CD4-positive, alpha-beta T cell treated with Interleukin-4 for 4 hours (primary cell): ENCODE results near the gene CGREF1.
"Not testable (repeated sequence)": the region's sequence is repeated elsewhere in the genome, so short reads cannot be mapped to it uniquely, and the experiment has no call there.

Experiments
- DNase-seq: peaks from one replicate; pipeline ENCODE4 v3.0.0-alpha.2; 2020

CGREF1 gene

DNA sequence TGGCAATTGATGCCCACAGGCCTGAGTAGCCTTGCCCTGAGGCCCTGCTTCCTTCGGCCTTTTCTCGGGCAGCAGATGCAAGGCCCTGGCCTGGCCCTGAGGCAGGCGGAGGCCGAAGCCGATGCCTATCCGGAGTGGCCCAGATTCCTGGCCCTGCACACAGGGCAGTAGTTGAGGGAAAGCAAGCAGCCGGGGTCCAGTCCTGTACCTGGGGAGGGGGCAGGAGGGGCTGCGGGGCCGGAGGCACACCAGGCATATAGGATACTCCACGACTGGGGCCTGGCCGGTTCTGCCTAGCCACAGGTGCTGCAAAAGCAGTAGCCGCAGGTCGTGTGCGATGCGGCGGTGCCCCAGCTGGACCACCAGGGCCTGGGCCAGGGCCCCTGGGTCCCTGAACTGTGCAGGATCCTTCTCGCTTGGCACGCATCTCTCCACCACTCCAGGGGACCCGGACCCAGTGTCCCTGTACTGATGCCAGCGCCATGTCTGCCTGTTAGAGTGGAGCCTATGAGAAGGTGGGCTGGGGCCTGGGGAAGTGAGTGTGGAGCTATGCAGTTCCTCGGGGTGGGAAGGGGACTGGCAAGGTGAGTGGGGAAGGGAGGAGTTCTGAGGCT, 18.5 kb upstream of the CGREF1 start:
- DNase-seq = no peak

DNA sequence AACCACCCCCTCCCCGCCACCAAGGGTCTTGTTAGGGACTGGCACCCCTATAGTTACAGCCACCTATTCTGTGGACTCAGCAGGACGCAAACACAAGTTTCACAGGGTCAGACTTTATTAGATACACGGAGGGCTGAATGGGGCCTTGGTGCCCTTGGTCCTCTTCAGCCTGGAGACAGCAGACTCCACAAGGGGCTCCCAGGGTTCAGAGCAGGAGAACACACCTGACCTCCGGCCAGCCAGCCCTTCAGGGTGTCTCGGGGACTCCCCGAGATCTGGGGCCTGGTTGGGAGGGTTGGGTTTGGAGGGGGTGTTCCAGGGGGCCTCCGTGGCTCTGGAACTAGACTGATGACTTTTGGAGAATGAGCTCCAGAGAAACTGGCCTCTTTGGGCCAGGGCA, 17.8 kb upstream of the CGREF1 start:
- no peak for DNase-seq

DNA sequence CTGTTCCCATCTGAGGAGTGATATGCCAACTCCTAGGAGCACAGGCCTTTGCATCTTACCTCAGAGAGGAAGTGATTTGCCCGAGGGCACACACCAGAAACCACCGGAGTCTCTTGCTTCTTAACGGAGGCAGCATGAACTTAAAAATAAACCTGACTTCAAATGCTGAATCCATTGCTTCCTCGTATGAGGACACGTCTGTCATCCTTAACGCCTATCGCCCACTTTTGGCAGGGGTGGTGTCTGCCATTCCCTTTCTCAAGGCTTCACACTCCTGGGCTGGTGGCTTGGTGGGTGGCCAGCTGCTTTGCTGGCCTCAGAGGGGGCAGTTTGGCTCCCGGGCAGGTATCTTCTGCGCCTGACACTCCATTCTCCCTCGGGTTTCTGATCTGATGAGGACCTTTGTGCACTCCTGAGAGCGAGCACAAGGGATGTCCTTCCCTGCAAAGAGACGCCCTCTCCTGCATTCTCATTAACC, 16.6 kb upstream of the CGREF1 start:
- no peak for DNase-seq

DNA sequence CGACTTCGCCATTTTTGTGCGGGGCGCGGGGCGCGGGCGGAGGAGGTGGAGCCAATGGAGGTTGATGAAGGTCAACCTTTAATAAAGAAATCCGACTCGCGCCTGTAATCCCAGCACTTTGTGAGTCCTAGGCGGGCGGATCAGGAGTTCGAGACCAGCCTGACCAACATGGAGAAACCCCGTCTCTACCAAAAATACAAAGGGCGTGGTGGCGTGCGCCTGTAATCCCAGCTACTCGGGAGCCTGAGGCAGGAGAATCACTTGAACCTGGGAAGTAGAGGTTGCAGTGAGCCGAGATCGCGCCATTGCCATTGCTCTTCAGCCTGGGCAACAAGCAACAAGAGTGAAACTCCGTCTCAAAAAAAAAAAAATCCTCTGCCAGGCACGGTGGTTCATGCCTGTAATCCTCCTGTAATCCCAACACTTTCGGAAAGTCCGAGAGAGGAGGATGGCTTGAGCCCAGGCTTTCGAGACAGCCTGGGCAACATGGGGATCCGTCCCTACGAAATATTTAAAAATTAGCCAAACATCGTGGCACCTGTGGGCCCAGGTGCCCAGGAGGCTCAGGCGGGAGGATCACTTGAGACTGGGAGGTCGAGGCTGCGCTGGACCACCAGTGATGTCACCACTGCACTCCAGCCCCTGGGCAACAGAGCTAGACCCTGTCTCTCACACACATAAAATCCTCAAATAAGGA, 16.0 kb upstream of the CGREF1 start:
- DNase-seq = no peak

DNA sequence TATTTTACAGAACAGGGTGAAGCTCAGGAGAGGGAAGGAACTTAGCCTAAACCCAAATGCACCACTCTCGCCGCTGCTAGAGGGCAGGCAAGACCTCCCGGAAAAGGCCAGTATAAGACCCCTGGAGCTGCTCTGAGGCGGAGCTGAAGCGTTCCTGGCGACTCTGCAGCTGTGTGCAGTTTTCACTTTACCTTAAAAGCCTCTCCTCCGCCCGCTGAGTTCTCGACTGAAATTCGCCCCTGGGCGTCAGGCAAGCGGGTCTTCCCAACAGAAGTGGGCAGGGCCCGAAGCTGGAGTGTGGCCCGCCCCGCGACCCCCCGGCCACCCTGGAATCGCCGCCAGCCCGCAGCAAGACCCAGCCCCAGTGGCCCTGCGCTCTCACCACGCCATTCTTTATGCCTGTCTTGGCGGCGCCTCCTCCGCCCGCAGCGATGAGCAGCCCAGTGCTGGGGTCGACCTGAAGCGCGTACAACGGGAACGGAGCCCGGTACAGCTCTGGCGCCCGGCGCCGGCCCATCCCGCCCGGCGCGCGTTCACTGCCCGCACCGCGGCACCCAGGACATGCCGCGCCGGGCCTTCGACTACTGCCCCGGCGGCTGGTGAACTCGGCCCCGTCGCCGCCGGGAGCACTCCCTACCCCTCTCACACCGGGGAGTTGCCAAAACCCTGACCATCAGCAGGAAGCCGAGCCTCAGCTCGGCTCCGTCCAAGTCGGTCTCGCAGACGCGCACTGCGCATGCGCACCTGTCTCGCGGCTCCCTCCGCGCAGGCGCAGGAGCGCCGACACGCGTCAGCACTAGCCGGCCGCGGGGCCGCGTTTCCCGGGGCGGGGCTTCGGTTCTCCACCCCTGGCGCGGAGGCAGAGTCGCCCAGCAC, 15.2 kb upstream of the CGREF1 start, which contains the start of gene PREB:
PREB (minus strand) TSS at position 732 of the 876 bp plus-strand sequence; CDS start at position 517, 215 bp downstream.
- peak; percentile 96 for DNase-seq

DNA sequence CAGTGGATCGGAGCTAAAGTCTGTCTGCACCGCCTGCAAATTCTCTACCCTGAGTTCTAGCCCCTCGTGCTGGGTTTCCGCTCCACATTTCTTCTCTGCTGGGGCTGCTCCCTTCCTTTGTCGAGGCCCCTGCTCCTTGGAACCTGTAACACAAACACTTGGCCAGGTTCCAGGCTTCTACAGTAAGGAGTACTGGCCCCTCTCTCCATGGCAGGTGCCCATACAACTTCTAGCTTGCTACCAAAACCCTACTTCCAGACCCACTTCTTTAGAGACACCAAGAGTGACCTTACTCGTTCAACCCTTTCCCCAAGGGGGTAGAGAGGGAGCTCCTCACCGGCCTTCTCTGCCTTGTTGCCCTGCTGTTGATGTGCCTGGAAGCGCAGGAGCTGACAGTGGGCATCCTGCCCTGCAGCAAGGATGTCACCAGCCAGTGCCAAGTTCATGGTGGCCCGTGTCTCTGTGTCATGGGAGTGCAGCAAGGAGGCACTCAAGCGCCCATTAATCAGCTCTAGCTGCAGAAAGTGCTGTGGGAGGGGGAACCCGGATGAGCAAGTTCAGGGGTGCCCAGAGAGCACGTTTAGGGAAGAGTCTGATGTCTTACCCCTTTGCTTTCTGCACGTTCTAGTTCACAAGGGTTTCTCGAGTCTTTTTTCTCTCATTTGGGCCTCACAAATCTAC, 14.4 kb upstream of the CGREF1 start:
- DNase-seq = peak; percentile 3

DNA sequence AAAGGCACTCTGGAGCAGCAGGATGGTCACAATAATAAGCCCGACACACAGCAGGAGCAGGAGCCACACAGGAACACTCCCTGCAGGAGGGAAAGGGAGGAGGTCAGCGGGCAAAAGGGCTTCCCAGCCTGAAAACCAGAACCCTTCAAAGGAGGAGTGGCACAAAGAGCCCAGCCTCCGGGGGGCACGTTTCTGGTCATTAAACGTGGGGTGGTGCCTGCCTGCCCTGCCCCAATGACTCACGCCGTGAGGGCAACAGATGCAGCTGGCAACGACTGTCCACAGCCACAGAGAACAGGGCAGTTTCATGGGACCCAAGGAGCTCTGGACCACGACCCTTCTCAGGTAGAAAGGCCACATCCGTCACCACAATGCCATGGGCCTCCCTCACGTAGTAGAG, 12.5 kb upstream of the CGREF1 start:
- no peak for DNase-seq

DNA sequence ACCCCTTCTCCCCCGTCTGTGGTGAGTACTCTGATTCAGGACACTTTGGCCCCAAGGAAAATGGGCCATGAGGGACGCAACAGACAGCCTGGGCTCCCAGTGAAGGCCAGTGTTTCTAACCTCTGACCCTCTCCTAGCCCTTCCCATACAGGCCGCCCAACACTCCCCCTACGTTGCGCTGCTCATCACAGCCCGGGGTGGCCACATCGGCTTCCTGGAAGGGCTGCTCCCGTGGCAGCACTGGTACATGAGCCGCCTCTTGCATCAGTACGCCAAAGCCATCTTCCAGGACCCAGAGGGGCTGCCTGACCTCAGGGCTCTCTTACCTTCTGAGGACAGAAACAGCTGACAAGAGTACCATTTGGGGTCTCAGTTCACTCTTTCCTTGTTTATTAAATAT, 11.5 kb upstream of the CGREF1 start:
- DNase-seq = no peak

DNA sequence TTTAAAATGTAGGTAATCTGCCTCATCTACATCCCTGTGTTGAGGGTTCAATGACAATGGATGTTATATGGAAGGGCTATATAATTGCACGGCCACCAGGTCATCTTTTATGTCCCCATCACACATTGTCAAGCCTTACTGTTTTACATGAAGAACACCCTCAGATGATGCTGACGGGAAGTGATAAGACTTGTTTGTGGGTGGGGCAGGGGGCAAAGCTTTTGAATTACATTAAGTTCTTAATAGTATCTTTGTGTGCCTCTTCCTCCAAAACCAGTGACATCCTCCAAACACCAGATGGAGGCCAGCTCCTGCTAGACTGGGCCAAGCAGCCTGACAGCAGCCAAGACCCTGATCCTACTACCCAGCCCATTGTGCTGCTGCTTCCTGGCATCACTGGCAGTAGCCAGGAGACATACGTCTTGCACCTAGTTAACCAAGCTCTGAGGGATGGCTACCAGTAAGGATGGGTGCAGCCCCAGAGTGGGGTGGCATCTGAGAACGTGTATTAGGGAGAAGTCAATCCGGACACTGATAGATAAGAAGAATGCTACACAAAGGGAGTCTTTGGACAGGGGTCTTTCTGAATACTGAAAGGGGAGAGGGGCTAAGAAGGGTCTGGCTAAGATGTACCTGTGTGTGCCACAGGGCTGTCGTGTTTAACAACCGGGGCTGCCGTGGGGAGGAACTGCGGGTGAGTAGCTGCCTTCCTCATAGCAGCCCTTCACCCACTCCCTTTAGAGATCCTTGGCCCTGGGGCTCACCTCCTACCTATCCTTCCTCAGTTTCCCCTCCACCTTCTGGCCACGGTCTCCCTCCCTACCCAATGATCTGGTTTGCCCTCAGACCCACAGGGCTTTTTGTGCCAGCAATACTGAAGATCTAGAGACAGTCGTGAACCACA, 10.0 kb upstream of the CGREF1 start:
- no peak for DNase-seq

DNA sequence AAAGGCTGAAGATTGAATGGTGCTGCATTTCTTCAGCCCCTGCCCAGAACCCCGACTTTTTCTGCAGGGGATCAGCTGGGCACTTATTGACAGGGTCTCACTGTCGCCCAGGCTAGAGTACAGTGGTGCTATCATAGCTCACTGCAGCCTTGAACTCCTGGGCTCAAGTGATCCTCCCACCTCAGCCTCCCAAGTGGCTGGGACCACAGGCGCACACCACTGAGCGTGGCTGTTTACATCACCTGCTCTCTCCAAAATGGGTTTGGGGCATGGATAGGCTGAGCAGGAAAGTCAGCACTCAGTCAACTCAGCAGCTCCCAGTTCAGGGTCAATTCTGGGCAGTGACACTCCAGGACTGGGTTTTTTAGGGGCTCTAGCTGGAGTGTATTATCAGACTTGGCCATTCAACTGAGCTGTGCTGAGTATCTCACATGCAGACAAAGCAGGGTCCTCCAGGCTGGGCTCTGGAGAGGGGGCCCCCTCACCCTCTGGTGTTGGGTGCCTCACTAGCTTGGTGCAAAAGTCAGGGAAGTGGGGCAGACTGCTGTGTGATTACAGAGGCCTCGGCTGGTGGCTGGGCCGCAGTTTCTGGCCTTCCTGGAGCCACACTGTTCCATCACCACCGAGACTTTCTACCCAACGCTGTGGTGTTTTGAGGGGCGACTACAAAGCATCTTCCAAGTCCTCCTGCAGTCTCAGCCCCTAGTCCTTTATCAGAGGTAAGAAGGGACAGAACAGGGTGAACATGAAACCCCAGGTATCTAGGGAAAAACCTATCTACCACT, 9.1 kb upstream of the CGREF1 start:
- no peak for DNase-seq

DNA sequence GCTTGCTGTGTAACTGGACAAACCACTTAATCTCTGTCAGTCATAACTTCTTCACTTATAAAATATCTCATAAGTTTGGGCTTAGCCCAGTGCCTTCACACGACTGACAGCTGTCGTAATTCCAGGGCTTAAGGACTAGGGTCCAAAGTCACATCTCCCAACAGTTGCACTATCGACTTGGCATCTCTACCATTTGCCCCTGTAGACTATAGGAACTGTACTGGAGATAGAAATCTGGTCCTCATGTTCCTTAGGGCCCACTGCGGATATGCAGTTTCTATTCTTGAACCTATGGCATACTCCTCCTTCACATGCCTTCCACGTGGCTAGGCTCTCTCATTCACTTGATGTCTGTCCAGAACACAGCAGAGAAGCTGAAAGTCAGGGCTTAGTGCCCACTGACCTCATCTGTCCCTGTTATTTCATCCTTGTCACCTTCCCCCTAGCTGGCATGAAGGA, 7.4 kb upstream of the CGREF1 start:
- DNase-seq = no peak

DNA sequence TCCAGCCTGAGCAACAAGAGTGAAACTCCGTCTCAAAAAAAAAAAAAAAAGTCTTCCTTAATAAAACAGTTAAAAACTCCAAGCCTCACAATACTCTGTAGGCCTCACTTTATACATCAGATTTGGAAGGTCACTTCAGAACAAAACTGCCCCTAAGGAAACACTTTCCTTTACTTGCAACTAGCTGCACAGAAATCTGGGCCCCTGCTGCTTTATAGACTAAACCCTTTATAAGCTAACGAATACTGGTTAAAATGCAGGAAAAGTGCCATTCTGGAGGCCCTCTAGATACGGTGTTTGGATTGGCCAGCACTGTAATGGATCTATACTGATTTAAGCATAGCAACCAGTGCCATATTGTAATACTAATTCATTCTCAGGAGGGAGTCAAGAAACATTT, 6.2 kb upstream of the CGREF1 start:
- no peak for DNase-seq

DNA sequence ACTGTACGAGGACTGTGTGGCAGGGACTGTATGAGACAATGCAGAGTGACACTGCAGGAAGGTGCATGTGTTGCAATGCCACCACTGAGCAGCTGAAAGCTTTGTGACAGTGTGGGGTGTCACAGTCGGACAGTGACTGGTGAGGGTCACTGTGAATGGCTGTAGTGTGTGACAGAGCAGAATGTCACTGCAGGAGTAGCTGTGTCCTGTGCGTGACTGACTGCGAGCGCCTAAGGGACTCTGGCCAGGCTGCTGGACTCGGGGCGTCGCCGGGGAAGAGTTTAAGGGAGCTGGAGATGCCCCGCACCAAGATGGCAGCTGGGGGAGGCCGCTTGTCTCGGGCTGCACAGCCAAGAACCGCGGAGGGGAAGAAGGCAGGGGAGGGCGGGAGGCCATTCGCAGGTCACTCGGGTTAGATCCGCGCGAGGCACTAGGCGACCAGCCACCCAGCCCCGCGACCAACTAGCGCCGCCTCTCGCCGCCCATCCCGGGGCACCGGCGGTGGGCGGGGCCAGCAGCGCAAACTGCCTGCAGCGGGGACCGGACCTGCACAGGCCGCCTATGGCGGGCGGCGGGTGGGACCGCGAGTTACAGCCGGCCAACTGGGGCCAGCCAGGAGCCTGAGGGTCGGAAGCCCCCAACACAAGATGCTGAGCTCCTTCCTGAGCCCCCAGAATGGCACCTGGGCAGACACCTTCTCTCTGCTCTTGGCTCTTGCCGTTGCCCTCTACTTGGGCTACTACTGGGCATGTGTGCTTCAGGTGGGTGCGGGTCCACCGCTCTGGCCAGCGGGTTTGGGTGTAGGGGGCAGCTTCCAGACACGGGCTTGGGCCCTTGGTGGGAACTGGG, 4.6 kb upstream of the CGREF1 start, which contains the start of gene ABHD1:
ABHD1 (plus strand) TSS at position 514 of the 849 bp plus-strand sequence; CDS start at position 648, 134 bp downstream.
- DNase-seq = peak; percentile 65

DNA sequence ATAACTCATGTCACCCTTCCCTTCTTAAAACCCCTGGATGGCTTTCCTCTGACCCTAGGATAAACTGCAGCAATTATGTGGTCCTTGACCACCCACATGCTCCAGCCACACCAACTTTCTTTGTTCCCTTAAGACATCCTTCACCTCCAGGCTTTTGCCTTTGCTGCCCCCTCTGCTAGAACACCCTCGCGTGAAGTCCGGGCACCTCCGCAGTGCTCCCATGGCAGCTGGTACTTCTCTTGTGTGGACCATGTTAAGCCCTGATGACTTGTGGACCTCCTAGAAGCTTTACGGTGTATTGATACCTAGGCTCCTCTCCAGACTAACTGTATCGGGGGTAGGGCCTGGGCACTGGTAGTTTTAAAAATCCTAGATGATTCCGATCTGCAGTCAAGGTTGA, 3.9 kb upstream of the CGREF1 start:
- DNase-seq = no peak

DNA sequence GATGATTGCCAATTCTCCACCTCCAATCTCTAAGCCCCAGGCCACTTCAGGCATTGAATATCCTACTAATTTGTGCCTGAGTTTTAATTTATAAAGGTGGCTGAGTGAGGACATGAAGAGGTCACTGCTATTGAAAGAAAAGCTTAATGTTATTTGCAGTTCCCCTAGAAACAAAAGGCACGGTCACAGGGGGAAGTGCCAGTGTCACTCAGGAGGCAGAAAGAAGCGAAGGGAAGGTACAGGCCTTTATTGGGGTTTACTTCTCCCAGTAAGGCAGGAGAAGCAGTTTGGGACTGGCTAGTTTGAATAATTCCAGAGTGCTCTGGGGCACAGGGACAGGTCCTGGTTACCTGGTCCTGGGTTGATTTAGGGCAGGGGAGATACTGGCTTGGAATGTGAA, 3.0 kb upstream of the CGREF1 start:
- no peak for DNase-seq

DNA sequence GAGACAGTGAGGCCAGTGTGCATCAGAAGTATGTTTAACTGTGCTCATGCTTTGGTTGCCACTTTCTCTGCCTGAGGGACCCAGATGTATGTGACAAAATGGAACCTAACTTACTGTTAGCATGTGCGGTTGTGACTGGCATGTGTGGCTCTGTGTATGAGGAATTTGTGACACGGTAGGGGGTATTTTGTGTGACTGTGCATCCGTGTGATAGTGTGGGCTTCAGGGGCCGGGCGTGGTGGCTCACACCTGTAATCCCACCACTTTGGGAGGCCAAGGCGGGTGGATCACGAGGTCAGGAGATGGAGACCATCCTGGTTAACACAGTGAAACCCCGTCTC, 372 bp upstream of the CGREF1 start:
- not testable (repeated sequence) for DNase-seq

DNA sequence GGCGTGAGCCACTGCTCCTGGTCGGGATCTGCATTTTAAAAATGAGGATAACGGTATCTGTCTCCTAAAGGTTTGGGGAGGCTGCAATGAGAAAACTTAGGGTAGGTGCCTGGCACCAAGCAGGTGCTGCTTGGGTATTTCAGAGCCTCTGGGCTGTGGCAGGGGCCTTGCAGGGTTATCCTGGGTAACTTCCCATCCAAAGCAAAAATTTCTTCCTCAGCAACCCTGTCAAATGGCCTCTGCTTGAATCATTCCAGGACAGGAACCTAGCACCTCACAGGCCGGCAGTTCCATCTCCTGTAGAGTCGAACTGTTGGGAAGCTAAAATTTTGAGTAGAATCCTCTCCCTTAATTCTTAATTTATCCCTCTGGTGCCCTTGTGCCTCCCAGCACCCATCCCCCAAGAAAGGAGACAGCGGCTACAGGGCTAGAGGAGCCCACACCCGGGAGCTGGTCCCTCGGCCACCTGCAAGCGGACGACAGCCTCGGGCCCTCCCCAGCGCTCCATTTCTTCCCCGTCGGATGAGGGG, 868 bp downstream of the CGREF1 start:
- DNase-seq = no peak

DNA sequence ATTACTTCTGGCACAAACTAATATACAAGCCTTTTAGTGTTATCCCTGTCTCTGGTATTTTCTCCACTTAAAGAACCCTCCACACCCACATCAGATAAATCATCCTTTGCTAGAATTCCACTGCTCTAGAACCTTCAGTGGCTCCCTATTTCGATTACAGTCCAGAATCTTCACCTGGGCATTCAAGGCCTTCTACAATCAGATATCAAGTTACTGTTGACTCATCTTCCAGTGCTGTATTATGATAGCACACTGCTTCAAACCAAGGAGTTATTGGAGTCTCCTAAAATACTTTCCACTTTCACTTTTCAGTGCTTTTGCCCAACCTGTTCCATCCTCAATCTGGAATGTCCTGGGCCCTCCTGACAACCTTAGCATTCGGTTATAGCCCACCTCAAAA, 3.4 kb downstream of the CGREF1 start:
- DNase-seq = no peak

DNA sequence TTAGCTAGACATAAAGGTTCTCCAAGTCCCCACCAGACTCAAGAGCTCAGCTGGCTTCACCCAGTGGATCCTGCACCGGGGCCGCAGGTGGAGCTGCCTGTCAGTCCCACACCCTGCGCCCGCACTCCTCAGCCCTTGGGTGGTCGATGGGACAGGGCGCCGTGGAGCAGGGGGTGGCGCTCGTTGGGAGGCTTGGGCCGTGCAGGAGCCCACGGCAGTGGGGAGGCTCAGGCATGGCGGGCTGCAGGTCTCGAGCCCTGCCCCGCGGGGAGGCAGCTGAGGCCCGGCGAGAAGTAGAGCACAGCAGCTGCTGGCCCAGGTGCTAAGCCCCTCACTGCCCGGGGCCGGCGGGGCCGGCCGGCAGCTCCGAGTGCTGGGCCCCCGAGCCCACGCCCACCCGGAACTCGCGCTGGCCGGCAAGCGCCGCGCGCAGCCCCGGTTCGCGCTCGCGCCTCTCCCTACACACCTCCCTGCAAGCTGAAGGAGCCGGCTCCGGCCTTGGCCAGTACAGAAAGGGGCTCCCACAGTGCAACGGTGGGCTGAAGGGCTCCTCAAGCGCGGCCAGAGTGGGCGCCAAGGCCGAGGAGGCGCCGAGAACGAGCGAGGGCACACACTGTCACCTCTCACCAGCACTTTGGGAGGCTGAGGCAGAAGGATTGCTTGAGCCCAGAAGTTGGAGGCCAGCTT, 7.4 kb downstream of the CGREF1 start:
- DNase-seq = not testable (repeated sequence)
